ENCODE measurements around the gene CD52. TPM values are rescaled to one million over a fixed set of nuclear protein-coding genes. Genes with fewer than 3 reads are reported as not detected.

The CD52 gene
- total RNA-seq, 4 donors from 2014 or later: 2.3 to 11.4 (median 9.9) TPM

DNA sequence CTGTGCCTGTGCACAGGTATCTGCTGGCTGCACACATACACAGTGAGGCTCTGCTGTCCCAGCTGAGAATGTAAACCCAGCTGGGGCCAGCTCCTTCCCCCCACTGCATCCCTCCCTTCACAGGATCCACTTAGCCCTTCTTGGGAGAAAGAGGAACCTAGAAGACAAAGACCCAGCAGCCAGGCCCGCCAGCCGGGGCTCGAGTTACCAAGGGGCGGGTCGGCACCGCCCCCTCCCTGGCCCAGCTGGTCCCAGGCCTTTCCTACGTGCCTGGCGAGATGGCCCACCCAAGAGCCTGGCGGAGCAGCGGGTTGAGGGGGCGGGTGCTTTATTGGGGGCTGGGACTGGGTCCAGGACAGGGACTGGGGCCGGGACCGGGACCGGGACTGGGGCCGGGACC, 35.8 kb upstream of the CD52 start:
- no peaks in the 10 kb centered on the region for H3K9me3 ChIP-seq
- WGBS: 38% methylated on average over 15 of the region's 15 CpGs
- peak; percentile 65 to 78 for DNase-seq (ENCODE audit: low spot score in 2 of 2)
- H3K27ac ChIP-seq: peak overlapping the region; percentile 90
- TF ChIP-seq EP300 (IDR thresholded peaks at IDR 0.05) (no peak), POLR2A (IDR thresholded peaks at IDR 0.05) (no peak), CTCF (IDR thresholded peaks at IDR 0.05) (no peak), POLR2AphosphoS5 (IDR thresholded peaks at IDR 0.05) (no peak)
- H3K4me3 ChIP-seq: peak overlapping the region; percentile 64
- H3K27me3 ChIP-seq: no peaks in the 10 kb centered on the region
- peaks cover 86% of the 10 kb centered on the region for H3K4me1 ChIP-seq
- no peaks in the 10 kb centered on the region for H3K36me3 ChIP-seq

GRCh38 chr1:26282401-26282918, 35.3 kb upstream of the CD52 start:
- peak in 1 of 2 donors; percentile 66 for DNase-seq (ENCODE audit: low spot score in 2 of 2)
- no peaks in the 10 kb centered on the region for H3K9me3 ChIP-seq
- H3K36me3 ChIP-seq: no peaks in the 10 kb centered on the region
- H3K4me1 ChIP-seq: peaks cover 86% of the 10 kb centered on the region
- H3K27ac ChIP-seq: peak overlapping the region; percentile 90
- TF ChIP-seq CTCF (IDR thresholded peaks at IDR 0.05): no peak
- 79% methylated on average over 6 of the region's 22 CpGs for WGBS
- H3K27me3 ChIP-seq: no peaks in the 10 kb centered on the region
- peak overlapping the region; percentile 64 for H3K4me3 ChIP-seq

- 70% methylated on average over 4 of the region's 4 CpGs for WGBS
- no peaks in the 10 kb centered on the region for H3K27me3 ChIP-seq
- no peak overlapping the region for H3K4me3 ChIP-seq
- peak overlapping the region; percentile 75 for H3K27ac ChIP-seq
- peaks cover 86% of the 10 kb centered on the region for H3K4me1 ChIP-seq
- H3K36me3 ChIP-seq: no peaks in the 10 kb centered on the region
- H3K9me3 ChIP-seq: no peaks in the 10 kb centered on the region
- TF ChIP-seq POLR2A (IDR thresholded peaks at IDR 0.05): no peak
- no peak for DNase-seq (ENCODE audit: low spot score in 2 of 2)
Measured at GRCh38 chr1:26283279-26283853, 34.4 kb upstream of the CD52 start.

DNA sequence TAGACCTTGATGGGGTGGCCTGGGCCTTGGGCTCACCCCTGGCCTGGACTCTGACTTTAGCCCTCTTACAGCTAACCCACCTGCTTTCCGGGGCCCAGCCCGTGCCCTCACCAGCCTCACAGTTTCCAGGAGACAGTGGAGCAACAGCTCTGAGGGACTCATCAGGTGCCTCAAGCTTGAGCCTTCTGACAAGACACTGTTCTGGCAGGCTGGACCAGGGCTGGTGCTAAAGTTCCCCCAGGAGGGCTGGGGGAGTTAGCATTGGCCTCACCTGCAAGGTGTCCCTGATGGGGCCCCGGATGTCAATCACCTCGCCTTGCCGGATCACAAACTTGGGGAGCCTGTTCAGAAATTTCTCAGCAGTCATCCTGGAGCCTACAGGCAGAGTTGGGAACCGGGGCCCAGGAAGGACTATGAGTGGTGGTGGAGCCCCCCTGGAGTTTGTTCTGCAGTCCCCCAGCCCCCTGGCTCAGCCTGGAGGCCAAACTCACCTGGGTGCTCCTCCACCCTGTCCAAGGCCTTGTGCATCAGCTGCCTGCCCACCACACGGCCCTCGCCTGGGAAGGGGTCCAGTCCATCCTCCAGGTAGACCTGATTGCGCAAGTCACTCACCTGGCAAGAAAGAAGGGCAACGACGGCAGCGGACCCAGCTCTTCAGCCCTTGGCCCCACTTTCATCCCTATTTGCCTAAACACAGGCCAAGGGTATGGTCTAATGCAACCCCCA, 33.7 kb upstream of the CD52 start:
- peak; percentile 70 to 75 for DNase-seq (ENCODE audit: low spot score in 2 of 2)
- no peaks in the 10 kb centered on the region for H3K36me3 ChIP-seq
- peaks cover 86% of the 10 kb centered on the region for H3K4me1 ChIP-seq
- TF ChIP-seq EP300 (IDR thresholded peaks at IDR 0.05): no peak
- TF ChIP-seq POLR2A (IDR thresholded peaks at IDR 0.05): no peak
- TF ChIP-seq POLR2AphosphoS5 (IDR thresholded peaks at IDR 0.05): no peak
- TF ChIP-seq CTCF (IDR thresholded peaks at IDR 0.05): no peak
- WGBS: 78% methylated on average over 8 of the region's 12 CpGs
- peak overlapping the region; percentile 75 for H3K27ac ChIP-seq
- H3K4me3 ChIP-seq: no peak overlapping the region
- H3K27me3 ChIP-seq: no peaks in the 10 kb centered on the region
- H3K9me3 ChIP-seq: no peaks in the 10 kb centered on the region

GRCh38 chr1:26284597-26285347, 33.0 kb upstream of the CD52 start:
- peak overlapping the region; percentile 75 for H3K27ac ChIP-seq
- peaks cover 87% of the 10 kb centered on the region for H3K4me1 ChIP-seq
- 27% methylated on average over 22 of the region's 22 CpGs for WGBS
- no peaks in the 10 kb centered on the region for H3K27me3 ChIP-seq
- no peaks in the 10 kb centered on the region for H3K36me3 ChIP-seq
- TF ChIP-seq CTCF (IDR thresholded peaks at IDR 0.05): peak; percentile 38 to 65
- TF ChIP-seq POLR2AphosphoS5 (IDR thresholded peaks at IDR 0.05): peak in 1 of 3 donors; percentile 56
- TF ChIP-seq EP300 (IDR thresholded peaks at IDR 0.05): no peak
- TF ChIP-seq POLR2A (IDR thresholded peaks at IDR 0.05): no peak
- H3K9me3 ChIP-seq: no peaks in the 10 kb centered on the region
- no peak overlapping the region for H3K4me3 ChIP-seq
- peak; percentile 93 to 94 for DNase-seq (ENCODE audit: low spot score in 2 of 2)

All from suprapubic skin (tissue), 4 donors.